Endothelial cell of umbilical vein (primary cell): ENCODE data around the gene CCDC138.

ENCODE experiments used
- EZH2 ChIP-seq: IDR thresholded peaks from 2 replicates; pipeline ENCODE4 v1.6.1; 2012; ENCODE audit warnings: borderline replicate concordance, low read depth, mild to moderate bottlenecking, moderate library complexity, low read length, inconsistent platforms; ENCODE audit not compliant: severe bottlenecking
- JUN ChIP-seq: IDR thresholded peaks from 2 replicates; pipeline ENCODE4 v1.6.1; 2011; ENCODE audit warnings: borderline replicate concordance, low read depth; ENCODE audit not compliant: insufficient read length, insufficient read depth
- POLR2A ChIP-seq: IDR thresholded peaks from 2 replicates; pipeline ENCODE4 v1.6.1; 2012; ENCODE audit warnings: low read depth, mild to moderate bottlenecking, control low read depth, low read length
- POLR2AphosphoS5 ChIP-seq: IDR thresholded peaks from 2 replicates; pipeline ENCODE4 v1.6.1; 2012; ENCODE audit warnings: low read depth, mild to moderate bottlenecking, control low read depth, low read length, moderate library complexity; ENCODE audit not compliant: insufficient read depth
- TF ChIP-seq, protein P1 (sequence below), 2 donors: IDR thresholded peaks; 1 replicate in 1 of 2; 2 replicates in 1 of 2; pipeline ENCODE4 v1.5.1; 2011; ENCODE audit warnings: low read length in 2 of 2, mild to moderate bottlenecking in 2 of 2, moderate library complexity in 2 of 2, control low read depth in 1 of 2, inconsistent platforms in 1 of 2, low read depth in 1 of 2; ENCODE audit not compliant: insufficient read depth in 1 of 2; ENCODE audit errors: extremely low read depth in 1 of 2

DNA sequence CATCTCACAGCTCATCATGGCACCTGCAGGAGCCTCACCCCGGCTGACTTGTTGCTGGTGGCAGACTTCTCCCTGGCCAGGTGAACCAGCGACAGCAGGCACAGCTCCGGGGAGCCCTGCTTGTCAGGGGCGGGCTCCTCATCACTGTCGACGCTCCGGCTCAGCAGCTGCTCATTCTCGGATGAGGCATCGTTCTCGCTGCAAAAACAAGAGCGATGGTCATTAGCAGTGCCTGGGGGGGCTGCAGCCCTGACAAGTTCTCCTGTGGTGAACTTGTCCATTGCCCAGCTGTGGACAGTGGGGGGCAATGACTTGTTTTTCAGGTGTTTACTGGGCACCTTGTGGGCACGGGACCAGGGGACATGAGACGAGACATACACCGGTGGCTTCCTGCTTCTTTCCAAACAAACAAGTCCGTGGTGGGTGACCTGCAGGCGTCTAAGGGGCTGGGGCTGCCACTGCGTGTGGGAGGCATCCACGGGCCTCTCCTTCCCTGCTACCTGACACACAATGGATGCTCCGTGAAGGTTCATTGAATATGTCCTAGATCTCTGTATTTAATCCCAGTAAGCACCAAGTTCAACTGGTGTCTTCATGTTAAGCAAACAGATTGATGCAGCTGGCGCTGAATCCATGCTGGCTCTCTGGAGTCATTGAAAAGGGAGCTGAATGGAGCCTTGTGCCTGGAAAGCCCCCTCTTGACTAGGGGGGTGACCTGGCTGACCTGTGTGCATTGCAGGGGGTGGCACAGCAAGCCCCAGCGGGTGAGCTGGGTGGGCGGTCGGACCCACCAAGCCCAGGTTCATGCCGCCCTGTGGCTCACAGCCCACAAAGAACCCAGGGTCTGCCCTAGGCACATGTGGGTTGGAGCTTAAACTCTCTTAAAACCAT lies 121.5 kb downstream of the CCDC138 start:
- TF ChIP-seq, protein P1, sequence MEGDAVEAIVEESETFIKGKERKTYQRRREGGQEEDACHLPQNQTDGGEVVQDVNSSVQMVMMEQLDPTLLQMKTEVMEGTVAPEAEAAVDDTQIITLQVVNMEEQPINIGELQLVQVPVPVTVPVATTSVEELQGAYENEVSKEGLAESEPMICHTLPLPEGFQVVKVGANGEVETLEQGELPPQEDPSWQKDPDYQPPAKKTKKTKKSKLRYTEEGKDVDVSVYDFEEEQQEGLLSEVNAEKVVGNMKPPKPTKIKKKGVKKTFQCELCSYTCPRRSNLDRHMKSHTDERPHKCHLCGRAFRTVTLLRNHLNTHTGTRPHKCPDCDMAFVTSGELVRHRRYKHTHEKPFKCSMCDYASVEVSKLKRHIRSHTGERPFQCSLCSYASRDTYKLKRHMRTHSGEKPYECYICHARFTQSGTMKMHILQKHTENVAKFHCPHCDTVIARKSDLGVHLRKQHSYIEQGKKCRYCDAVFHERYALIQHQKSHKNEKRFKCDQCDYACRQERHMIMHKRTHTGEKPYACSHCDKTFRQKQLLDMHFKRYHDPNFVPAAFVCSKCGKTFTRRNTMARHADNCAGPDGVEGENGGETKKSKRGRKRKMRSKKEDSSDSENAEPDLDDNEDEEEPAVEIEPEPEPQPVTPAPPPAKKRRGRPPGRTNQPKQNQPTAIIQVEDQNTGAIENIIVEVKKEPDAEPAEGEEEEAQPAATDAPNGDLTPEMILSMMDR (IDR thresholded peaks at IDR 0.05; ENCODE audit: extremely low read depth in 1 of 2, insufficient read depth in 1 of 2, low read depth in 1 of 2, low read length in 2 of 2), result no peak
- TF ChIP-seq POLR2AphosphoS5, result no peak
- no peak for TF ChIP-seq POLR2A
- no peak for TF ChIP-seq EZH2
- TF ChIP-seq JUN, result no peak
